ENCODE data around the gene WDFY4. TPM values are rescaled to one million over a fixed set of nuclear protein-coding genes. Genes with fewer than 3 reads are reported as not detected.

WDFY4 gene
- total and polyA plus RNA-seq, 2 experiments from 2014 or later: not detected

GRCh38 chr10:48907730-48908129, 223.1 kb downstream of the WDFY4 start:
- TF ChIP-seq EZH2phosphoT487 (IDR thresholded peaks at IDR 0.05; ENCODE audit: insufficient read depth, low read depth): no peak
- TF ChIP-seq EZH2 (IDR thresholded peaks at IDR 0.05; ENCODE audit: insufficient read depth, poor library complexity, severe bottlenecking): no peak
- H4K20me1 ChIP-seq (ENCODE audit: insufficient read depth): no peaks in the 10 kb centered on the region
- in situ Hi-C loops (cut with MboI): no loop called here
- H3K27me3 ChIP-seq (replicated peaks; ENCODE audit: insufficient read depth): peaks cover 50% of the 10 kb centered on the region
- H3K36me3 ChIP-seq (ENCODE audit: low read depth): no peaks in the 10 kb centered on the region
- 57 to 60% methylated on average over 4 of the region's 4 CpGs for WGBS, 2 experiments (ENCODE audit: low coverage in 1 of 2, low lambda C conversion rate in 2 of 2, missing lambda C conversion rate in 2 of 2)
- no peaks in the 10 kb centered on the region for H3K9me2 ChIP-seq (ENCODE audit: insufficient read depth)
- DNase-seq: no peak
- no peak overlapping the region for H3K4me3 ChIP-seq
- H3F3A ChIP-seq (ENCODE audit: insufficient read depth): no peaks in the 10 kb centered on the region
- no peaks in the 10 kb centered on the region for H3K9me3 ChIP-seq (ENCODE audit: low read depth)
- no peak overlapping the region for H2AFZ ChIP-seq
- no peak overlapping the region for H3K27ac ChIP-seq
- no peak overlapping the region for H3K9ac ChIP-seq
- H3K4me2 ChIP-seq (ENCODE audit: unreplicated experiment): no peak overlapping the region
- H3K79me2 ChIP-seq (ENCODE audit: insufficient read depth): no peaks in the 10 kb centered on the region
- no peaks in the 10 kb centered on the region for H3K4me1 ChIP-seq (ENCODE audit: insufficient read depth)

DNA sequence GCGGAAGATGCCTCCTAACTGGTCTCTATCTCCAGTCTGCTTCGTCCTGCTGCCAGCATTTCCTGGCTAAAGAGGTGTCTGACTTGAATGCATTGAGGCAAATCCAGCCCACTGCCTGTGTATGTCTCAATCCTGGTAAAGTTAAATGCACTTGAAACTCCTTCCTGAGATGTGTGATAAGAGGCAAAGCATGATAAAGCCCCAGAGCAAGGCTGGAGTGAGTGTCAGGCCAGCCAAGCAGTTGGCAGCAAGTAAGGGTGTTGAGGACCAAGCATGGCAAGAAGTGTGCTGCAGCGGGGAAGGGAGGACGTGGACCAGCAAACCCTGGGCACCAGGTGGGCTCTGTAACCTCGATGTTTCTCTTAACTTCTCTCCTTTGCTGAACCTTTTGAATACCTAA, 225.9 kb downstream of the WDFY4 start:
- Histone ChIP-seq H2AFZ (no peak overlapping the region), H3K9ac (no peak overlapping the region), H3K9me2 (ENCODE audit: insufficient read depth) (no peaks in the 10 kb centered on the region), H3K4me2 (ENCODE audit: unreplicated experiment) (no peak overlapping the region), H3K79me2 (ENCODE audit: insufficient read depth) (no peaks in the 10 kb centered on the region), H3F3A (ENCODE audit: insufficient read depth) (no peaks in the 10 kb centered on the region), H4K20me1 (ENCODE audit: insufficient read depth) (no peaks in the 10 kb centered on the region), H3K36me3 (ENCODE audit: low read depth) (no peaks in the 10 kb centered on the region), H3K4me1 (ENCODE audit: insufficient read depth) (no peaks in the 10 kb centered on the region), H3K27ac (no peak overlapping the region), H3K9me3 (ENCODE audit: low read depth) (no peaks in the 10 kb centered on the region), H3K4me3 (no peak overlapping the region), H3K27me3 (replicated peaks; ENCODE audit: insufficient read depth) (peaks cover 57% of the 10 kb centered on the region)
- no peak for DNase-seq
- 53% methylated on average over 5 of the region's 5 CpGs for WGBS, 2 experiments (ENCODE audit: low coverage in 1 of 2, low lambda C conversion rate in 2 of 2, missing lambda C conversion rate in 2 of 2)
- TF ChIP-seq EZH2 (IDR thresholded peaks at IDR 0.05; ENCODE audit: insufficient read depth, poor library complexity, severe bottlenecking): no peak
- TF ChIP-seq EZH2phosphoT487 (IDR thresholded peaks at IDR 0.05; ENCODE audit: insufficient read depth, low read depth): no peak
- in situ Hi-C loops (cut with MboI): no loop called here

GRCh38 chr10:48913674-48914073, 229.0 kb downstream of the WDFY4 start:
- Histone ChIP-seq H4K20me1 (ENCODE audit: insufficient read depth) (no peaks in the 10 kb centered on the region), H2AFZ (no peak overlapping the region), H3K4me3 (no peak overlapping the region), H3K27me3 (replicated peaks; ENCODE audit: insufficient read depth) (peaks cover 63% of the 10 kb centered on the region), H3K27ac (no peak overlapping the region), H3K4me2 (ENCODE audit: unreplicated experiment) (no peak overlapping the region), H3K9me3 (ENCODE audit: low read depth) (no peaks in the 10 kb centered on the region), H3F3A (ENCODE audit: insufficient read depth) (no peaks in the 10 kb centered on the region), H3K9me2 (ENCODE audit: insufficient read depth) (no peaks in the 10 kb centered on the region), H3K9ac (no peak overlapping the region), H3K36me3 (ENCODE audit: low read depth) (no peaks in the 10 kb centered on the region), H3K4me1 (ENCODE audit: insufficient read depth) (no peaks in the 10 kb centered on the region), H3K79me2 (ENCODE audit: insufficient read depth) (no peaks in the 10 kb centered on the region)
- TF ChIP-seq EZH2 (IDR thresholded peaks at IDR 0.05; ENCODE audit: insufficient read depth, poor library complexity, severe bottlenecking) (no peak), EZH2phosphoT487 (IDR thresholded peaks at IDR 0.05; ENCODE audit: insufficient read depth, low read depth) (no peak)
- in situ Hi-C loops (cut with MboI): no loop called here
- 68 to 69% methylated on average over 14 of the region's 14 CpGs for WGBS, 2 experiments (ENCODE audit: low coverage in 1 of 2, low lambda C conversion rate in 2 of 2, missing lambda C conversion rate in 2 of 2)
- DNase-seq: no peak

DNA sequence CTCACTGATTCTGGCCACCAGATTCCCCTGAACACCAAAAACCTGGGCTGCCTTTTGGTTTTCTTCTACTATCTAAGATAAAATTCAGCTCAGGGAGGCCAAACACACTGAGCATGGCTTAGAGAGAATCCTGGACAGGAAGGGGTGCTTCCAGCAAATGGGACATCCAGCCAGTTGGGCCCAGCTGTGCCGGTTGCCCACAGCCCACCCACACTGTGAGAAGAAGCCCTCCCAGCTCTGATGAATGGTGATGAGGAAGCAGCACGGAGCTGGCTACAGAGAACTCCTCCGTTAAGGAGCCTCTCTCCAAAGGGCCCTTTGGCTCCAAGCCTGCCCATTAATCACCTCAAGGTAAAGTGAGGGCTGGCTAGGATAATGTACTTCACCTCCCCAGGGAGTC, 239.1 kb downstream of the WDFY4 start:
- 25 to 32% methylated on average over 3 of the region's 3 CpGs for WGBS, 2 experiments (ENCODE audit: low coverage in 1 of 2, low lambda C conversion rate in 2 of 2, missing lambda C conversion rate in 2 of 2)
- TF ChIP-seq EZH2phosphoT487 (IDR thresholded peaks at IDR 0.05; ENCODE audit: insufficient read depth, low read depth): no peak
- no peak for TF ChIP-seq EZH2 (IDR thresholded peaks at IDR 0.05; ENCODE audit: insufficient read depth, poor library complexity, severe bottlenecking)
- no peak for DNase-seq
- Histone ChIP-seq H3K27me3 (replicated peaks; ENCODE audit: insufficient read depth) (peaks cover 48% of the 10 kb centered on the region), H3K4me2 (ENCODE audit: unreplicated experiment) (no peak overlapping the region), H4K20me1 (ENCODE audit: insufficient read depth) (no peaks in the 10 kb centered on the region), H3K79me2 (ENCODE audit: insufficient read depth) (no peaks in the 10 kb centered on the region), H3K4me3 (no peak overlapping the region), H3K9me2 (ENCODE audit: insufficient read depth) (no peaks in the 10 kb centered on the region), H3K4me1 (ENCODE audit: insufficient read depth) (no peaks in the 10 kb centered on the region), H3F3A (ENCODE audit: insufficient read depth) (no peaks in the 10 kb centered on the region), H3K9ac (no peak overlapping the region), H3K9me3 (ENCODE audit: low read depth) (no peaks in the 10 kb centered on the region), H3K36me3 (ENCODE audit: low read depth) (no peaks in the 10 kb centered on the region), H2AFZ (no peak overlapping the region), H3K27ac (no peak overlapping the region)
- in situ Hi-C loops (cut with MboI): no loop called here

GRCh38 chr10:48924988-48925387, 240.3 kb downstream of the WDFY4 start:
- Histone ChIP-seq H3K27ac (no peak overlapping the region), H3K4me1 (ENCODE audit: insufficient read depth) (no peaks in the 10 kb centered on the region), H3K9me3 (ENCODE audit: low read depth) (no peaks in the 10 kb centered on the region), H3K4me2 (ENCODE audit: unreplicated experiment) (no peak overlapping the region), H3K9me2 (ENCODE audit: insufficient read depth) (no peaks in the 10 kb centered on the region), H3K27me3 (replicated peaks; ENCODE audit: insufficient read depth) (peaks cover 47% of the 10 kb centered on the region), H3F3A (ENCODE audit: insufficient read depth) (no peaks in the 10 kb centered on the region), H2AFZ (no peak overlapping the region), H3K36me3 (ENCODE audit: low read depth) (no peaks in the 10 kb centered on the region), H3K4me3 (no peak overlapping the region), H3K9ac (no peak overlapping the region), H4K20me1 (ENCODE audit: insufficient read depth) (no peaks in the 10 kb centered on the region), H3K79me2 (ENCODE audit: insufficient read depth) (no peaks in the 10 kb centered on the region)
- no peak for DNase-seq
- WGBS, 2 experiments (ENCODE audit: low coverage in 1 of 2, low lambda C conversion rate in 2 of 2, missing lambda C conversion rate in 2 of 2): 57 to 71% methylated on average over 4 of the region's 4 CpGs
- TF ChIP-seq EZH2phosphoT487 (IDR thresholded peaks at IDR 0.05; ENCODE audit: insufficient read depth, low read depth) (no peak), EZH2 (IDR thresholded peaks at IDR 0.05; ENCODE audit: insufficient read depth, poor library complexity, severe bottlenecking) (no peak)
- in situ Hi-C loops (cut with MboI): no loop called here
